Activated T-cell treated with anti-CD3 and anti-CD28 coated beads, Interleukin-2, amount 50 U/mL, for 1 hour (primary cell): ENCODE measurements around the gene MAP4K1.
"Not testable (repeated sequence)": the region's sequence is repeated elsewhere in the genome, so short reads cannot be mapped to it uniquely, and the experiment has no call there.

ENCODE experiments used
- DNase-seq: peaks from one replicate; pipeline ENCODE4 v3.0.0-alpha.2; 2020

MAP4K1 gene

DNA sequence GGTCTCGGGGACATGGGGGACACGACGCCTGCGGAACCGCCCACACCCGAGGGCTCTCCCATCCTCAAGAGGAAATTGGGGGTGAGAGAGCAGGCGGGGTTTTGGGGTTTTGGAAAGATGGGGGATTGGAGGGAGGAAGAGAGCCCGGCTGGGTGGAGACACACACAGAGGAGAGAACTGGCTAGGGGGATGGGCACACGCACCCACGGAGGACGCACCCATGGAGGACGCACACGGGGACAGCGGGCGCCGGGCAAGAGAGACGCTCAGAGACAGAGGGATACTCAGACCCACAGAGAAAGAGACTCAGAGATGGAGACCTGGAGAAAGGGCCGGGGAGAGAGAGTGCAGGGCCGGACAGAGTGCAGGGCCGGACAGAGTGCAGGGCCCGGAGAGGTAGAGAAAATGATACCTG lies 52.1 kb downstream of the MAP4K1 start:
- no peak for DNase-seq

DNA sequence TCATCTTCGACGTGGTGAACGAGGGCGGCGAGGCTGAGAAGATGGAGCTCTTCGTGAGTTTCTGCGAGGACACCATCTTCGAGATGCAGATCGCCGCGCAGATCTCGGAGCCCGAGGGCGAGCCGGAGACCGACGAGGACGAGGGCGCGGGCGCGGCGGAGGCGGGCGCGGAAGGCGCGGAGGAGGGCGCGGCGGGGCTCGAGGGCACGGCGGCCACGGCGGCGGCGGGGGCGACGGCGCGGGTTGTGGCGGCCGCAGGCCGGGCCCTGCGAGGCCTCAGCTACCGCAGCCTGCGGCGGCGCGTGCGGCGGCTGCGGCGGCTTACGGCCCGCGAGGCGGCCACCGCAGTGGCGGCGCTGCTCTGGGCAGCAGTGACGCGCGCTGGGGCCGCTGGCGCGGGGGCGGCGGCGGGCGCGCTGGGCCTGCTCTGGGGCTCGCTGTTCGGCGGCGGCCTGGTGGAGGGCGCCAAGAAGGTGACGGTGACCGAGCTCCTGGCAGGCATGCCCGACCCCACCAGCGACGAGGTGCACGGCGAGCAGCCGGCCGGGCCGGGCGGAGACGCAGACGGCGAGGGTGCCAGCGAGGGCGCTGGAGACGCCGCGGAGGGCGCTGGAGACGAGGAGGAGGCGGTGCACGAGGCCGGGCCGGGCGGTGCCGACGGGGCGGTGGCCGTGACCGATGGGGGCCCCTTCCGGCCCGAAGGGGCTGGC lies 52.6 kb downstream of the MAP4K1 start:
- peak; percentile 39 for DNase-seq

DNA sequence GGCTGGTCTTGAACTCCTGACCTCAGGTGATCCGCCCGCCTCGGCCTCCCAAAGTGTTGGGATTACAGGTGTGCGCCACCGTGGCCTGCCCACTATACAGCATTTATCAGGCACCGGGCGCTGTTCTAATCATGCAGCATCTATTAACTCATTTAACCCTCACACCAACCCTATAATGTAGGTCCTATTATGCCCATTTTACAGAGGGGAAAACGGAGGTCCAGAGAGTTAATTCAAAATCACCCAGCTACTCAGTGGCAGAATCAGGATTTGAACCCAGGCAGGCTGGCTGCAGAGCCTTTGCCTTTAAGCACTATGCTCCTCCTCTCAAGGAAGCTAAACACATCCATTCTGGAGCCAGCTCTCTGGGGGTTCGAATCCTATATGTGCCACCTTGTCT lies 54.3 kb downstream of the MAP4K1 start:
- DNase-seq: no peak

DNA sequence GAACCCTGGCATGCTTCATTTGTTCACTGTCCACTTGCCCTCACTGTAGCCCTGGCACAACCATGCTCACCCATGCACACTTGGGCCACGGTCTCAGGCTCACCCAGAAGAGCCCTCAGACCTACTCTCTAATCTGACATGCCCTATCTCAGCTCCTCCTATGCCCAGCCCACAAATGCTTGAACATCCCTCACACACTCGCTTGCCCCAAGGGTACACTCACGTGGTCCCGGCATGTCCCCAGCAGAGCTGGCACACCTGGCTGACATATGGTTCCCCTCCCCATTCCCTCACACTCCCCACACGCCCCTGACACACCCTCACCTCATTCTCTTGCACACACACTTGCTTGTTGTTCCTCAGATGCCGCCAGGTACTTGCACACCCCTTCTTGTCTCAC lies 55.7 kb downstream of the MAP4K1 start:
- DNase-seq: no peak

DNA sequence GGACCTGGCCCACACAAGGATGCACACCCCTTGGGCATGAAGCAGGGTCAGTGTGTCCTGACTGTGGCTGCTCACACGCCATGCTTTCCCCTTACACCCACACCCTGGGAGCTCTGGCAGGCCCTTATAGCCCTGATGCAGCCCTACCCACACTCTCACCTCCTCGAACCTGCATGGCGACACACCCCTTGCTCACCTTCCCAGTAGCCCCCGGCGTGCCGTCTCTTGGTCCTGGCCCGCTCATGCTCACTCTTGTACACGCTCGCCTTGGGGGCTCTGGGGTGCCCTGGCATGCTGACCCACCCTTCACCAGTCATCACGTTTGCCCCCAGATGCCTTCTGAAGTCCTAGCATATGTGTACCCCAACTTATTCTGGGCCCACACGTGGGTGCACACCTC lies 56.1 kb downstream of the MAP4K1 start:
- DNase-seq: no peak

DNA sequence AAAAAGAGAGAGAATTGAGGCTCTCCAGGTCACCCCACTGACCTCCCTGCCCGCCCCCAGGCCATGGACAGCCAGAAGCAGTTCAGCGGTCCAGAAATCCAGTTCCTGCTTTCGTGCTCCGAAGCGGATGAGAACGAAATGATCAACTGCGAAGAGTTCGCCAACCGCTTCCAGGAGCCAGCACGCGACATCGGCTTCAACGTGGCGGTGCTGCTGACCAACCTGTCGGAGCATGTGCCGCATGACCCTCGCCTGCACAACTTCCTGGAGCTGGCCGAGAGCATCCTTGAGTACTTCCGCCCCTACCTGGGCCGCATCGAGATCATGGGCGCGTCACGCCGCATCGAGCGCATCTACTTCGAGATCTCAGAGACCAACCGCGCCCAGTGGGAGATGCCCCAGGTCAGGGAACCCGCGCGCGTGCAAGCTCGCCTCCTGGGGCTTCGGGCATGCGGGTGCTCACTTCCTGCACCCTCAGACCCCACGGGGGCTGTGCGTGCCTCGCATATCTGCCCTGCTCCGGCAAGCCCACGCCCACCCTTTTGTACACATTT lies 56.6 kb downstream of the MAP4K1 start:
- no peak for DNase-seq

DNA sequence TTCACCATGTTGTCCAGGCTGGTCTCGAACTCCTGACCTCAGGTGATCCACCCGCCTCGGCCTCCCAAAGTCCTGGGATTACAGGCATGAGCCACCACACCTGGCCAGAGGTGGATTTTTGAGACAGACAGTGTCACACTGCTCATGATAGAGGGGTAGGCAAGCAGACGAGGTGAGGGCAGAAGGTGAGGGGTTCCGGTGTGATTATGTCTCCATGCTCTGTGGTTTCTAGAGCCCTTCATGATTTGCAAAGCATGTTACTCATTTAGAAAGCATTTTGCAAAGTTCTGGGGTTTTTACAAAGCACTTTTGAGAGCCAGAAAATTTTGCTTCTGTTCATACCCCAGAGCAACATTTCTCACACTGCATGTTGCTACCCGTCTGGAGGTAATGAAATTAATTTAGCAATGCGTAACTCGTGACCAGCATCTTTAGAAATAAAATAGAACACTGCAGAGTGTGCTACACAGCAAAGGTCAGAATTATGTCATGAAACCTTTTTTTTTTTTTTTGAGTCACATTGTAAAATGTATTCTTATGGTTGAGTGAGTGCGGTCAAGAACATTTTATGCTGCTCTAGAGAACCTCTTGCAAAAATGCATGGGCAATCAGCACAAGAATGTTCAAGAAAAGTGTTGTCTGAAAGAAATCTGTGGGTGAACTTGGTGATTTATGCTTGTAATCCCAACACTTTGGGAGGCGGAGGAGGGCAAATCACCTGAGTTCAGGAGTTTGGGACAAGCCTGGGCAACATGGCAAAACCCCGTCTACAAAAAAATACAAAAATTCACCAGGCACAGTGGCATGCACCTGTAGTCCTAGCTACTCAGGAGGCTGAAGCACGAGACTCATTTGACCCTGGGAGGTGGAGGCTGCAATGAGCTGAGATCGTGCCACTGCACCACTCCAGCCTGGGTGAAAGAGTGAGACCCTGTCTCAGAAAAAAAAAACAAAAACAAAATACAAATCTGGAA lies 58.0 kb downstream of the MAP4K1 start:
- DNase-seq: peak; percentile 21

DNA sequence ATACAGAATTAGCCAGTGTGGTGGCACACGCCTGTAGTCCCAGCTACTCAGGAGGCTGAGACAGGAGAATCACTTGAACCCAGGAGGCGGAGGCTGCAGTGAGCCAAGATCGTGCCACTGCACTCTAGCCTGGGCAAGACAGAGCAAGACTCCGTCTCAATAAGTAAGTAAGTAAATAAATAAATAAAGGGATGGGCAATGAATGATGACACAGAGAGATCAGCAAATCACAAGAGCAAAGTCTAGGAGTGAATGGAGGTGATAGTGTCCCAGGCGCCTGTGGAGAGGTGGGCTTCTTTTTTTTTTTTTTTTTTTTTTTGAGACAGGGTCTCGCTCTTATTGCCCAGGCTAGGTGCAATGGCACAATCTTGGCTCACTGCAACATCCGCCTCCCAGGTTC lies 58.8 kb downstream of the MAP4K1 start:
- not testable (repeated sequence) for DNase-seq

DNA sequence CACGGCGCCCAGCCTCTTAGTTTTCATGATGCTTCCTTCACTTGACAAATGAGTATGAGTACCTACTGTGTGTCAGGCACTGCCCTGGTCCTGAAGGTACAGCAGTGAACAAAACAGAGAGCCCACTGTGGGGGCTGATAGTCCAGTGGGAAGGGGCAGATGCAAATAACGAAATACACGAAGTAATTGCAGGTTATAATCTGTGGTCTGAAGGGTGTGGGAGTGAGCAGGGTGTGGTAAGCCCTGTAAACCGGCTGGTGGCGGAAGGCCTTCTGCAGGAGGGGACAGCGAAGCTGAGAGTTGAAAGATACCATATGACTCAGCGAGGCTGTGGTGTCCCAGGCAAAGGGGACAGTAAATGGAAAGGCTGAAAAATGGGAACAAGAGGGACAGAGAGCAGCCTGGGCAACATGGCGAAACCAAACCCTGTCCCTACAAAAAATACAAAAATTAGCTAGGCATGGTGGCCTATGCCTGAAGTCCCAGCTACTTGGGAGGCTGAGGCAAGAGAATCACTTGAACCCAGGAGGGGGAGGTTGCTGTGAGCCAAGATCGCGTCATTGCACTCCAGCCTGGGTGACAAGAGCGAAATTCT lies 60.5 kb downstream of the MAP4K1 start:
- DNase-seq: no peak

DNA sequence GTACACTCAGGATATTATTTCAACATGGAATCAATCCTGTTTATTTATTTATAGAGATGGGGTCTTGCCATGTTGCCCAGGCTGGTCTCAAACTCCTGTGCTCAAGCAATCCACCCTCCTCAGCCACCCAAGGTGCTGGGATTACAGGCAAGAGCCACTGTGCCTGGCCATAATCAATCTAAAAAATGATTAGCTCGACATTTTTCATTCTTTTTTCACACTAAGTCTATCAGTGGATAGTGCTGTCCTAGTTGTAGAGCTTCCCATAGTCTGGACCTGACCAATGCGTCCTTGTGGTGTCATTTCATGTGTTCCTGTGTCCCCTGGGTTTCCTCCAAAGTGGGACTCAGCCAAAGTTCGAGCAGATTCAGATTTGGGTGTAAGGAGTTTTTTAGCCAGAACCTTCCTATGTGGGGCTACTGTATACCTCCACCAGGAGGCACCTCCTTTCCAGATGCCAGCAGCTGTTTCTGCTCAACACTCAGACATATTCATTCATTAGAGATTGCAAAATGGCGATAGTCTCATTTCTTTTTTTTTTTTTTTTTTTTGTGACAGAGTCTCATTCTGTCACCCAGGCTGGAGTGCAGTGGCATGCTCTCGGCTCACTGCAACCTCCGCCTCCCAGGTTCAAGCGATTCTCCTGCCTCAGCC lies 61.1 kb downstream of the MAP4K1 start:
- no peak for DNase-seq

DNA sequence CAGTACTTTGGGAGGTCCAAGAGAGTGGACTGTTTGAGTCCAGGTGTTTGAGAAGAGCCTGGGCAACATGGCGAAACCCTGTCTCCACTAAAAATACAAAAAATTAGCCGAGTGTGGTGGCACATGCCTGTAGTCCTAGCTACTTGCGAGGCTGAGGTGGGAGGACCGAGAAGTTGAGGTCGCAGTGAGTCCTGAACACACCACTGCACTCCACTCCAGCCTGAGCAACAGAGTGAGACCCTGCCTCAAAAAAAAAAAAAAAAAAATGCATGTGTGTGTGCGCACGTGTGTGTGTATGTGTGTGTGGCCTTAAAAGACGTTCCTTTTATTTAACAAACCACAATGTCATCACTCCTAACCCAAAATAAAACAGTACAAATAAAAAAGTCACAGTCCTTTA lies 62.6 kb downstream of the MAP4K1 start:
- DNase-seq: no peak

DNA sequence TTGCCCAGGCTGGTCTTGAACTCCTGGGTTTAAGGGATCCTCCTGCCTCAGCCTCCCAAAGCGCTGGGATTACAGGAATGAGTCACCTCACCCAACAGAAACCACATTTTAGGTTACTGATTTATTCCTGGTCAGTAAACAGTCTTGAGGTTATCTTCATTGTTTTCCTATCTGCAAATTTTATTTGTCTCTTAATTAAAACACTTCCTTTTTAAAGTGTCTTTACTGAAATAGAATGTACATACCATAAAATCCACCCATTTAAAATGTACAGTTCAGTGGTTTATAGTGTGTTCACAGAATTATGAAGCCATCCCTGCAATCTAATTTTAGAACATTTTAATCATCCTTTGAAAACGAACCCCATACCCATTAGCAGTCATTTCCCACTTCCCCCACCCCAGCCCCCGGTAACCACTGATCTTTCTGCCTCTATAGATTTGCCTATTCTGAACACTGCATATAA lies 63.0 kb downstream of the MAP4K1 start:
- DNase-seq: no peak

DNA sequence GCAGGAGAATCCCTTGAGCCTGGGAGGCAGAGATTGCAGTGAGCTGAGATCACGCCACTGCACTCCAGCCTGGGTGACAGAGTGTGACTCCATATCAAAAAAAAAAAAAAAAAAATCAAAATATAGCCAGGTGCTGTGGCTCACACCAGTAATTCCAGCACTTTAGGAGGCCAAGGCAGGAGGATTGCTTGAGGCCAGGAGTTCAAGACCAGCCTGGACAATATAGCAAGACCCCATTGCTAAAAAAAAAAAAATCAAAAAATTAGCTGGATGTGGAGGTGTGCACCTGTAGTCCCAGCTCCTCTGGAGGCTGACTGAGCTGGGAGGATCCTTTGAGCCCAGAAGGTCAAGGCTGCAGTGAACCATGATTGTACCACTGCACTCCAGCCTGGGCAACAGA lies 64.5 kb downstream of the MAP4K1 start:
- not testable (repeated sequence) for DNase-seq

DNA sequence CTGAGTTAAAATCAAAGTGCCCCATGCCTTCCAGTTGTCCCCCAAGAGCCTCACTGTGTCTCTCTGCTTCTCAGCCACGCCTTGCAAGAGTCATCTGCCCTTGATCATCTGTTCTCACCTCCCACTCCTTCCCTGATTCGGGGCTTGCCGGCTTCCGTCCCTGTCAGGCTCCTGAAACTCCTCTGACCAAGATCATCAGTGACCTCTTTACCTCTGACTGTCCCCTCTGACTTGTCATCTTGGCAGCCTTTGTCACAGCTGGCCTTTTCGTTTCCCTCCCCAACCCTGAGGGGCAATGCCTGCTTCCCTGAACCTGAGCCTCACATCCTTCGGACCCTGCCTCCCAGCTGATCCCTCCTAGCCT lies 66.3 kb downstream of the MAP4K1 start:
- no peak for DNase-seq

DNA sequence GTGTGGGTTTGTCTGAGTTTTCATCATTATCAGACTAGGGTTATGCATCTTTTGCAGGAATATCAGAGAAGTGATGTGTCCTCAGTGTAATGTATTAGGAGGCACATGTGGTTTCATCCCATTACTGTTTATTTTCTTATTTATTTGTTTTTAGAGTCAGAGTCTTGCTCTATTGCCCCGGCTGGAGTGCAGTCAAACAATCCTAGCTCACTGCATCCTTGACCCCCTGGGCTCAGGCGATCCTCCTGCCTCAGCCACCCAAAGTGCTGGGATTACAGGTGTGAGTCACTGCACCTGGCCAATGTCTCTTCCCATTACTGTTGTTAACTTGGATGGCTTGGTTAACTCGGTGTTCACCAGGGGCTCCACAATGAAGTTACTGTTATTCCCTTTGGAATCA lies 67.4 kb downstream of the MAP4K1 start:
- DNase-seq: no peak

DNA sequence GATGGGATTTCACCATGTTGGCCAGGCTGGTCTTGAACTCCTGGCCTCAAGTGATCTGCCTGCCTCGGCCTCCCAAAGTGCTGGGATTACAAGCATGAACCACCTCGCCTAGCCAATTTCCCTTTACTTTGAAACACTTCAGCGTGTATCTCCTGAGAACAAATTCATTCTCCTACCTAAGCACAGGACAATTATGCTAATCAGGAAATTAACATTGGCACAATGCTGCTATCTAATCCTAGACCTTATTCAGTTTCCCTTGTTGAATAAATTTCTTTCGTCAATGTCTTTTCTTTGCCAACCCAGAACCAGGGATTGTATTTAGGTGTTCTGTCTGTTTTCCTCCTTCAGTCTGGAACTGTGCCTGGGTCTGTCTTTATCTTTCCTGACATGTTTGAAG lies 67.8 kb downstream of the MAP4K1 start:
- DNase-seq: no peak

DNA sequence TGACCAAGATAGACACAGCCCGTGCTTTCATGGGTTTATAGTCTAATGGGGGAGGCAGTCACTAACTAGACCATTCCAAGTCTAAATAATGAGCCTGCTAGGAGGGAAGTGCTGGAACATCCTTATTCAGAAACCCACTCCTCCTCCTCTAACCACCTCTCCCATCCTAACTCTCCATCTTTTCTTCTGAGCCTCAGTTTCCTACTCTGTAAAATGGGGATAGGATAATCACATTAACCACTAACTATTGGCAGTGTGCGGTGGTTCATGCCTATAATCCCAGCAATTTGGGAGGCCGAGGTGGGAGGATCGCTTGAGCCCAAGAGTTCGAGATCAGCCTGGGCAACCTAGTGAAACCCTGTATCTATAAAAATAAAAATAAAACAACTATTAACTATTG lies 68.7 kb downstream of the MAP4K1 start:
- DNase-seq: no peak

DNA sequence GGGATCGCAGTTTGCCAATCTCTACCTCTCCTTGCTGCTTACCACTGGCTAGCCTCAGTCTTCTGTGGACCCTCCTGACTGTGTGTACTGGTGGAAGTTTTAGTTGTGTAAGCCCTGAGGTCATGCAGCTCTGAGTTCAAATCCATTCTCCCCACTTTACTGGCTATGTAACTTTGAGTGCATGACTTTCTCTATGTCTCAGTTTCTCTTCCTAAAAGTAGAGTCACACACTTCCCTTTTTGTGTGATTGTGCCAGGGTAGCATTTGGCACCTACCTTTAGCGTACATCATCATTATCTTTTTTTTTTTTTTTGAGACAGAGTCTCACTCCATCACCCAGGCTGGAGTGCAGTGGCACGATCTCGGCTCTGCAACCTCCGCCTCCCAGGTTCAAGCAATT lies 70.3 kb downstream of the MAP4K1 start:
- no peak for DNase-seq

DNA sequence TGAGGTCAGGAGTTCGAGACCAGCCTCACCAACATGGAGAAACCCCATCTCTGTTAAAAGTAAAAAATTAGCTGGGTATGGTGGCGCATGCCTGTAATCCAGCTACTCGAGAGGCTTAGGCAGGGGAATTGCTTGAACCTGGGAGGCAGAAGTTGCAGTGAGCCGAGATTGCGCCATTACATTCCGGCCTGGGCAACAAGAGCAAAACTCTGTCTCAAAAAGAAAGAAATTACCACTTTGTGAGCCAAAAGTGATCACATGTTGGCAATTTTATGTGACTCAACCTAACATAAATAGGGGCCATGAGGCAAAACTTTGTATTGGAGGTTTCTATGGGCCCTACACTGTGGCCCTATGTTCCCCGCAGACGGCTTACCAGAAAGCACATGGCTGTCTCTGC lies 72.2 kb downstream of the MAP4K1 start:
- DNase-seq: no peak

DNA sequence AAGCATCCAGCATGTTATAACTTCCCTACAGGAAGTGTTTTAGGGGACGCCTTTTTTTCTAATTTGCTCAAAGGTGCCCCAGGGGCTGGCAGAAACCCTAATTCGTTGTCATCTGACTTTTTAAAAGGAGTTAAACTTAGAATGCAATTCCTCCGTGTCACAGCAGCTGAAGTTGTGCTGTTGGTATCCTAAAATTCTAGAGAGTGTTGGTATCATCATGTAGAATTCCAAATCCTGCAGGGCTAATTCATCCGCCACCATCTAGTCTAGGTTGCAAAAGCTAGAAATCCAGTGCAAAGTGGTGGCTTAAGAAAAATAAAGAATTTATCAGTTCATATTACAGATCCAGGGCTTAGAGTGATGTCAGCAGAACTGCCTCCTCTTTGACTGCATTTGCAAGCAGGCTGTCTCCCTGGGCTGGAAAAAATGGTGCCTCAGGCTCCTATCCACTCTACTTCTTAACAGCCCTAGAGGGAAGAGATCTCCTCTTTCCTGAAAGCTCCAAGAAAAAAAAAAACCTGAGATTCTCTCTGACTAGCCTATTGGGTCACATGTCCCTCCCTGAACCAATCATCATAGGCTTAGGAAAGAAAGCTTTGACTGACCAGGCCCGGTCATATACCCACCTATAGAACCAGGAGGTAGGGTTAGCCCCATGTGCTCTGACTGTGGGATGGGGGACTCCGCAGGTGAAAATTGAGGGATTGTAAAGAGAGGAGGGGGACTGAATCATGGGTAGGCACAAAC lies 73.0 kb downstream of the MAP4K1 start:
- no peak for DNase-seq

DNA sequence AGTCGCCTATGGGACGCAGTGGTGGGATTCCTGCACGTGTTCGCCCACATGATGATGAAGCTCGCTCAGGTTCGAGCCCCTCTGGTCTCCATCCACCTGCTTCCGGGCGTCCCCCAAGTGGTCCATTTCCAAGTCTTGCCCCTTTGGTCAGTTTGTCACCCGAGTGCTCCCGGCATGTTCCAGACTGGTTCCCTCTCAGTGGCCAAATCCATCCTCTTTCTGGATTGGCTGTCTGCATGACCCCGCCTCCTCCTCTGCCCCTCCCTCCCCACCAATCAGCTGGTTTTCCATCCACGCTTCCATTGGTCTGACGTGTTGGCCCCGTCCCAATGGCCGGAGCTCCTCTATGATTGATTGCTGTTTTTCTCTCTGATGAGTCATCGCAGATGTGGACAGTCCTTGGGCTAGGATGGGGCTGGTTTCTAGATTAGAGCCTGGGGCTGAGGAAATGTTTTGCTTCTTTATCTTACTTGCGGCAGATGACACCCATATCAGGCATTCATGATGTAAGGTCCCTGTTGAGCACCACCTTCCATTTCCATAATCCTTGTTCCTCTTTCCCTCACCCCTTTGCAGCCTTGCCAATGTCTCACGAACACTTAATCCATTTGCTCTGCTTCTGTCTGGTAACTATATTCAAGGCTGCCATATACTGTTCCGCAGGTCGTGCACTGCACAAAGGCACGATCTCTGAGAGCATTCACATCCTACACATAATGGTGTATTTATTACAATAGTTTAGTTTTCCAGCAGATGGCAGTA lies 73.8 kb downstream of the MAP4K1 start:
- DNase-seq: no peak
